Stimulated activated CD8-positive, alpha-beta memory T cell treated with anti-CD3 and anti-CD28 coated beads, Interleukin-7, amount 100 ng/mL, for 1 hour (primary cell): ENCODE measurements around the gene KRTAP10-3.
"Not testable (repeated sequence)": the region's sequence is repeated elsewhere in the genome, so short reads cannot be mapped to it uniquely, and the experiment has no call there.

Source experiments
- DNase-seq, 2 donors: peaks; one replicate each; pipeline ENCODE4 v3.0.0-alpha.2; 2020; ENCODE audit warnings: low read depth in 2 of 2

Gene KRTAP10-3

DNA sequence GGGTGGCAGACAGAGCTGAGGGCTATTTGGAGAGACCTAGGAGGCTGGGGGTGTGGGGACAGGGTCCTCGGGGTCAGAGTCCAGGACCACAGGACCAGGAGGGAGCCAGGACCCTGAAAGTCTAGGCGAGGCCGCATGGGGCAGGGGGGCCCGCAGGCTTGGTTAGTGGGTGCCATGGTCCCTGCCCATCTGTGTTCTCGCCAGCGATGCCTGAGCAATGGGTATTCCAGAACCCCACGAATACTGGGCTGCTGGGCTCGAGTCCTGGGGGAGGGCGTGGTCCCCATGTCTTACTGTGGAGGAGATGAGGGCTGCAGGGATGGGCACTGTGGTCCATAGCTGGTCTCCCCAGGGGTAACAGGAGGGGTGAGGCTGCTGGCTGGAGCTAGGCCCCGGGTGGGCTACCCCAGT is 31.7 kb upstream of the KRTAP10-3 start:
- DNase-seq: no peak

DNA sequence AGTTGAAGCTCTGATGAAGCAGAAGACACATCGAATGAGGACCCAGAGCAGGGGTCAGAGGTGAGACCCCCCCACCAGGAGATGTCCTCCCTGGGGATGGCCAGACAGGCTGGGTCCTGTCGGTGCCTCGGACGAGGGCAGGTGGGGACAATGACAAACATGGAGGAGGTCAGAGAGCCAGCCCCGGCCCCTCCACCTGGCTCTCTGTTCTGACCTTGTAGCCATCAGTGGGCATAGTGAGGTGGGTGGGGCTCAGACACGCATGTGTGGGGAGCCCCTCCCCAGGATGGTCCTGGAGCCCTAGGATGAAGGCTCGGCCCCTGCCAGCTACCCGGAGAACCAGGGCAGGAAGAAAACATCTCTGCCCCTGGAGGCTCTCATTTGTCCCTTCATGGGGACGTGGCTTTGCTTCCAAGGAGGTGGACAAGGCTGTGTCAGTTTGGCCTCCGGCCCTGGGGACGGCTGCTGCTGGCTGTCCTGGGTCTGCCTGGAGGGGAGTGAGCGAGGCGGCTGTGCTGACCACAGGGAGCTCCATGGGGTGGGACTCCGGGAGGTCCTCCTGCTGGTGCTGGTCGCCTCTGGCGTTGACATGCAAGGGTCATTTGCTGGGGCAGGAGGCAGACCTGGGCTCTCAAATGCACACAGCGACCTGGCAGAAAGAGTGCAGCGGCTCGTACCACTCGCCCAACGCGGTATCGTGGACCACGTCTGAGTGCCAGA is 31.2 kb upstream of the KRTAP10-3 start:
- DNase-seq: no peak

DNA sequence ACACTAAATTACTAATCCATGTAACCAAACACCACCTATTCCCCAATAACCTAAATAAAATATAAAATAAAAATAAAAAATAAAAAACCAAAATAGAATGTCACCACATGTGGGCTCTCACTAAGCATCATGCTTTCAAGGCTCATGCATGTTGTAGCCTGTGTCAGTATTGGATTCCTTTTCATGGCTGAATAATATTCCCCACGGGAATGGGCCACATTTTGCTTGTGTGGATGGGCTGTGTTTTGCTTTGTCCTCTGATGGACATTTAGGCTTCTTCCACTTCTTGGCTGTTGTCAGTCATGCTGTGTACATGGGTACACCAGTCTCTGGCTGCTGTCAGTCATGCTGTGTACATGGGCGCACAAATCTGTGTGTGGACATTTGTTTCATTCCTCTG is 30.5 kb upstream of the KRTAP10-3 start:
- no peak for DNase-seq

DNA sequence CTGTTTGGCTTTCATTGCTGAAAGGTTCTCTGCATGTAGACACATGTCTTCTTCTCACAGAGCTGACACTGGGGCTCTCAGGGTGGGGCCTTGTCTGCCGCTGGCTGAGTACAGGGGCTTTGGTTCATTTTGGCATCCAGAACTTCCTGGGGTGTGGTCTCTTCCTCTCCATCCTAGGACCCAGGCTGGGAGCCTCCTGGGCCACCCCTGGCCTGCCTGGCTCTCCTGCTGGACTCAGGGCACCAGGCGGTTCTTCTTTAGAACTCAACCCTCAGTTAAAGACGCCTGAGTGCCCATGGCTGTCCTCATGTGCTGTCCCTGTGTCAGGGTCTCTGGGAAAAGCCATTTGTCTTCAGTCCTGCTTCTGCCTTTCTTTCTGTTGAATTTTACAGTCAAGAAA is 27.3 kb upstream of the KRTAP10-3 start:
- no peak for DNase-seq

DNA sequence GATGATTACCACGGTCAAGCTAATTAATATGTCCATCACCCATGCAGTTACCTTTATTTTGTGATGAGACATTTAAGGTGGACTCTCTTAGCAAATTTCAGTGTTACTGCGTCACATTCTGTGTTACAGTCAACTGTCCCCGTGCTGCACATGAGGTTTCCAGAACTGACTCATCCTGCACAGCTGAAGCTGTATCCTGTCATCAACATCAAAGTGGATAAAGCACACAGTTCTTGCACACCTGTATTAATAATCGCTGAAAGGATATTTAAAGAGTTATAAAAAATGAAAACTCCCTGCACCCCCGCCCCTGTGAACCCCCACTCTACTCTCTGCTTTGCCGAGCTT is 25.2 kb upstream of the KRTAP10-3 start:
- no peak for DNase-seq

DNA sequence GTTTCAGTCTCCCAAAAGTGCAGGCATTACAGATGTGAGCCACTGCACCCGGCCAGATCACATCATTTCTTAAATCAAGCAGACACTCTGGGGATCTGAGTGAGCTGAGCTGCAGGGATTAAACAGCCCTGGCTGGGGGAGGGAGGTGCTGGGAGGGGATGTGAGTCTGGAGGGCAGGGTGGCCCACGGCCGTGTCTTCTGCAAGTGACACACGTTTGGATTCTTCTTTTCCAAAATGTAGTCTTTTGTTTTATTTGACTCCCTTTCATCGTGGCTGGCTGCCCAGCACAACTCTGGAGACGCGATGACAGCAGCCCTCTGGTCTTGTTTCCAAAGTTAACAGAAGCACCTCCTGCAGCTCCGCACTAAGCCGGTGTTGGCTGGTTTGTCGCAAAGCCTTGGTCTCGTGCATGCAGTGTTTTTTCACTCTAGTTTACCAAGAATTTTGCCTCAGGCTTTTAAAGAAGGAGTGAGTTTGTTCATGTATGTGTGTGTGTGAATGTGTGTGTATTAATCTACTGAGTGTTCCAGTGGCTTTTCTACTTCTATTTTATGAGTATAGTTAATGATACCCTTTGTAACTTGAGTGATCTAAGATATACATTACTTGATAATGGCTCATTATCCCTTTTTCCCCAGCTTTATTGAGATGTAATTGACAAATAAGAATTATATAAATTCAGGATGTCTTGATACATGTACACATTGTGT is 24.6 kb upstream of the KRTAP10-3 start:
- no peak for DNase-seq

DNA sequence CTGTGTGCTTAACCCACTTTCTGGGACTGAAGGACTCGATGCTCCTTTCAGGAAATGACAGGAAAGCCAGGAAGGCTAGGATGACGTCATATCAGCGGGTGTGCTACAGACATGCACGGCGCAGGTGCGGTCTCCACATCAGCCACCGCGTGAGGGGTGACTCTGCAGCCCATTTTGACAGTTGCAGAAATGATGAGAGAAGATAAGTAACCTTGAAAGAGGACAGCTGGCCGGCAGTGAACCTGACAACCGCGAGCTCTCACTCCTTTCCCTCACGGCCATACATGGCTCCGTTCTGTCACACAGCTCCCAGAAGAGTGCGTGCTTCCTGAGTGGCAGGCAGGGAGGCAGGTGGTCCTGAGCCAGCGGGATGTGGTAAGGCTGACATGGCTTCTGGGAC is 23.5 kb upstream of the KRTAP10-3 start:
- DNase-seq: no peak

DNA sequence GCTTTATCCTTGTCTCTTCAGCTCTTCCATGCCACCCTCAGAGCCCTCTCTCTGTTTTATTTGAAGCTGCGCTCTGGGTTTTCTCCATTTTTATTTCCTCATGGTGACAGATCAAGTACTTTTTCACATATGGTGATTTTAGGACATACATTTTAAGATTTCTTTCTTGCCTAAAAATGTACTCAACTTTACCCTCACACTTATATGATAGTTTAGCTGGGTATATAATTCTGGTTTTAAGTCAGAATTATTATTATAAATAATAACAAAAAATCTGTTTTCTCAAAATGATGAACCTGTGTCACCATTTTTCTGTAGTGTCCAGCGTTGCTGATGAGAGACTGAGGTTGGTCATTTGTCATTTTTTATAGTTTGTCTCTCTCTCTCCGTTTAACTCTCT is 22.6 kb upstream of the KRTAP10-3 start:
- DNase-seq: no peak

DNA sequence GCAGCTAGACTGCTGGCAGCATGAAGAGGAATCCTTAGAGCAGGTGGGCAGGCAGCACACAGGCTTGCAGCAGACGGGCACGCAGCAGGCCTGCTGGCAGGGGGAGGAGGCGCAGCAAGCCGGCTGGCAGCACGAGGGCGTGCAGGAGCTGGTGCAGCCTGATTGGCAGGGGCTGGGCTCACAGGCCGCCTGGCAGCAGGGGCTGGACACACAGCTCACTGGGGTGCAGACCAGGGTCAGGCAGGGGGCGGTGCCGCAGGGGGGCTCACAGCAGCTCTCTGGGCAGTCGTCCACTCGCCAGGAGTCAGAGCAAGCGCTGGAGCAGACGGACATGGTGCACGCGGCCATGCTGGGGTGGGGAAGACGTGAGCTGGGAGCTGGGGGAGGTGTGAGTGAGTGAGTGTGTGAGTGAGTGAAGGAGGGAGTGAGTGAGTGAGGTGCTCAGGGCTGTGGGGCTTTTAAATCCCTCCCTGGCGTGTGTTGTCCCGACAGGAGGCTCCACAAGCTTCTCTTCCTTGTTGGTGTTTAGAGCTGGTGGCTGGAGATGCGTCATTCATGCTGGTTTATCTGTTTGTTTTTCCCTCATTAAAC is 21.7 kb upstream of the KRTAP10-3 start, which contains the start of gene KRTAP10-5:
KRTAP10-5 (minus strand) TSS at position 374 of the 591 bp plus-strand sequence; CDS start at position 348, 26 bp downstream.
- not testable (repeated sequence) for DNase-seq

DNA sequence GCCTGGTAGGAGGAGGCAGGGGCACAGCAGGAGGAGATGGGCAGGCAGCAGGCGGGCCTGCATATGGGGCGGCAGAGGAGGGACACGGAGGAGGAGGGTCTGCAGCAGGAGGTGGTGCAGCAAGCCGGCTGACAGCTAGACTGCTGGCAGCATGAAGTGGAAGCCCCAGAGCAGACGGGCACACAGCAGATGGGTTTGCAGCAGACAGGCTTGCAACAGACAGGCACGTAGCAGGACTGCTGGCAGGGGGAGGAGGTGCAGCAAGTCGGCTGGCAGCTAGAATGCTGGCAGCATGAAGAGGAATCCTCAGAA is 21.2 kb upstream of the KRTAP10-3 start:
- no peak for DNase-seq

DNA sequence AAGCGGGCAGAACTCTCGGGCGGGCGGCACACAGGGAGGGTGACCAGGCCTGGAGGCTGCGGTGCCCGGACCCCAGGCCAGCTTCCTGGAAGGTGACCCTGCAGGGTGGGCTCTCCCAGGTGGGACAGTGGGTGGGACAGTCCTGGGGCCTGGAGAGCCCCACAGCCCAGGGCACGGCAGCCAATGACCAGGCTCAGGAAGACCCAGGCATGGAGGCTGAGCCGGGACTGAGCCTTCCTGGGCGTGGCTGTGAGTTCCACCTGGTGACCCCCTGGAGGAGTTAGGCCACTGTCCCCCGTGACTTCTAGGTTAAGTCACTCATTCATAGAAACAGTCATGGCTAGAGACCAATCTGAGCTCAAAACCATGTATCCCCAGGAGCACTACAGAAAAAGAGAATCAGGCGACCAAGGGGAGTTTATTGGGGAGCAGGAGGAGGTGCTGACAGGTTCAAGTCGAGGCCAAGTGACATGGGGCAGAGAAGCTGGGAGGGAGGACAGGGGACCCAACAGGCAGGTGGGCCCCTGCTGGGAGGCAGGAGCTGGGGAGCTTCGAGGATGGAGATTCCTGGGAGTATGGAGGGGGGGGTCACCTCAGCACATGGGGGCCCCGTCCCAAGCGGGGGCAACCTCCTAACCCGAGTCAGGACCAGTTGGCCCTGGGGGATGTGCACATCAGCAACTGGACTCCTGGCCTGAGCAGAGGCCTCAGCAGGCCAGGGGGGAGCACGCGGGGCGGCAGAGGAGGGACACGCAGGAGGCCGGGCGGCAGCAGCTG is 20.6 kb upstream of the KRTAP10-3 start:
- DNase-seq: no peak

DNA sequence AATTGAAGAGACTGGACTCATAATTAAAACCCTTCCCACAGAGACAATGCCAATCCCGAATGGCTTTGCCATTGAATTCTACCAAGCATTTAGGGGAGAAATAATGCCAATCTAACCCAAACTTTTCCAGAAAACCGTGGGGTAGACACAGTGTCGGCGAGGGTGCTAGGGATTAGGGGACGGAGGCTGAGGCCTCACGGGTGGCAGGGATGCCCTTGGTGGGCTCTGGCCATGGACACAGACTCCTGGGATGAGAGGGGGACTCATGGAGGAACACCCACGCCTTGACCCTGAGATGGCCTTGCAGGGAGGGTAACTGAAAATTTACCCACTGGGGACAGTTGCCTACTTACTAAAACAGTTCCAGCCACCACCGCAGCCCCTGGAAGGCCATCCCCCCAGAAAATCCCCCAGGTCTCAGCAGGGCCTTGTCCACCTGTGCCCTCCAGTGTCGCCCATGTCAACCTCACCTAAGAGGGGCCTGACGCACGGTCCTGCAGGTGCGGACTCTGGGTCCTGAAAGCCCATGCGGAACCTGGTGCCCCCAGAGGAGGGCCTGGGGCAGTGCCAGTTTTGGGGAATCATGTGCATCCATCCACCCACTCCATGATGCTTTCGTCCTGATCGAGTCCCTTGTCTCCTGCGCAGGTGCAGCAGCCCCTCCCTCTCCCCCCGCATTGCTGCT is 19.9 kb upstream of the KRTAP10-3 start:
- no peak for DNase-seq

DNA sequence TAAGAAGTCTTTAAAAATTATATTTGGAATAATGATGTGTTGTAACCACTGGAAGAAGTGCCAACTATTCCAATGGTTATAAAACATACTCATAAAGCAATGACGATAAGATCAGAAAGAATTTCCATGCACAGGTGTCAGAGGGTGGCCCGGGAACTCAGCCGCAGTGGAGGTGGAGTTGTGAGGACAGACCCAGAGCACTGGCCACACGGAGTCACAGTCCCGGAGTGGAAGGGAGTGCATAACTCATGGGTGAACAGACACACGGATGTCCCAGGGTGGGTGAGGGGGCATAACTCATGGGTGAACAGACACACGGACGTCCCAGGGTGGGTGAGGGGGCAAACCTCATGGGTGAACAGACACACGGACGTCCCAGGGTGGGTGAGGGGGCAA is 17.4 kb upstream of the KRTAP10-3 start:
- no peak for DNase-seq

DNA sequence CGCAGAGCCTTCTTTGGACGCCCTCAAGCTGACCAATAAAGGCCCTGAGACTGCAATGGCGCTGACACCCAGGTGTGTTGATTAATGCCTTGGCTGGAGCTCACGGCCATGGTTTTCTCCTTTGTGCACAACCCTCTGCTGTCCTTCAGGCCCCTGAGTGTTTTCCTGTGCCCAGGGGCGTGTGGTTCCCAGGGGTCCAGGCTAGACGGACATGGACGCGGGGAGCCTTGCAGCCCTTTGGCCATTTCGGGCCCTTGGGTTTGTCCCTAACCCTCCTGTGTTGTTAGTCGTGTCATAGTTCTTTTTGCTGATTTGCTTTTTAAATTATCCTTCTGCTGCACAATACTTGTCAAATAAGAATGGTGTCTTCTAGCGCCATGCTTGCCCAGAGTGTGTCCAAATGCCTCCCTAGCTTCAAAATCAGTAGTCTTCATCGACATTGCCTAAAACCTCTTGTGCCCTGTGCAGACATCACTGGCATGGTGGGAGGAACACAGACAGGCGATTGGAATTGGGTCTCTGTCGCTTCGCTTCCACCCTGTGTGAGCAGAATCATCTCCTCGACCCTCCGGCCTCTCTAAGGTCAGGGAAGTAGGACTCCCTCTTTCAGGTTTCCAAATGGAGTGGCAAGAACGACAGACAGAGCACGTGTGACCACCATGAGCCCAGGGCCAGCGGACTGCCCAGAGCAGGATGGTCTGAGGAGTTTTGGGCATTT is 16.9 kb upstream of the KRTAP10-3 start:
- no peak for DNase-seq

DNA sequence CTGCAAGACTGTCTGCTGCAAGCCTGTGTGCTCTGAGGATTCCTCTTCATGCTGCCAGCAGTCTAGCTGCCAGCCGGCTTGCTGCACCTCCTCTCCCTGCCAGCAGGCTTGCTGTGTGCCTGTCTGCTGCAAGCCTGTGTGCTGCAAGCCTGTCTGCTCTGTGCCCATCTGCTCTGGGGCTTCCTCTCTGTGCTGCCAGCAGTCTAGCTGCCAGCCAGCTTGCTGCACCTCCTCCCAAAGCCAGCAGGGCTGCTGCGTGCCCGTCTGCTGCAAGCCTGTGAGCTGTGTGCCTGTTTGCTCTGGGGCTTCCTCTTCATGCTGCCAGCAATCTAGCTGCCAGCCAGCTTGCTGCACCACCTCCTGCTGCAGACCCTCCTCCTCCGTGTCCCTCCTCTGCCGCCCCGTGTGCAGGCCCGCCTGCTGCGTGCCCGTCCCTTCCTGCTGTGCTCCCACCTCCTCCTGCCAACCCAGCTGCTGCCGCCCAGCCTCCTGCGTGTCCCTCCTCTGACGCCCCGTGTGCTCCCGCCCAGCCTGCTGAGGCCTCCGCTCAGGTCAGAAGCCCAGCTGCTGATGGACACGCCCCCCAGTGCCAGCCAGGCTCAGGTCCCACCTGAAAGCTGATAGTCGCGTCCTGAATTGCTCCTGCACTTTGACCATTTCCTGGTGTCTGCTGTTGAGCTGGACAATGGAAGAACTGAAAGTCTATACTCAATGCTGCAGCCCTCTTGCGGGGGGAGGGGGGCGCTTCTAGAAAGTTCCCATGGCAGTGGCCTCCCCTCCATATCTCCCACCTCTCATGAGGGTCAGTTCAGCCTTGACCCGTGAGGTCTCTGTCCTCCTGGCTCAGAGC is 16.1 kb upstream of the KRTAP10-3 start:
- no peak for DNase-seq

DNA sequence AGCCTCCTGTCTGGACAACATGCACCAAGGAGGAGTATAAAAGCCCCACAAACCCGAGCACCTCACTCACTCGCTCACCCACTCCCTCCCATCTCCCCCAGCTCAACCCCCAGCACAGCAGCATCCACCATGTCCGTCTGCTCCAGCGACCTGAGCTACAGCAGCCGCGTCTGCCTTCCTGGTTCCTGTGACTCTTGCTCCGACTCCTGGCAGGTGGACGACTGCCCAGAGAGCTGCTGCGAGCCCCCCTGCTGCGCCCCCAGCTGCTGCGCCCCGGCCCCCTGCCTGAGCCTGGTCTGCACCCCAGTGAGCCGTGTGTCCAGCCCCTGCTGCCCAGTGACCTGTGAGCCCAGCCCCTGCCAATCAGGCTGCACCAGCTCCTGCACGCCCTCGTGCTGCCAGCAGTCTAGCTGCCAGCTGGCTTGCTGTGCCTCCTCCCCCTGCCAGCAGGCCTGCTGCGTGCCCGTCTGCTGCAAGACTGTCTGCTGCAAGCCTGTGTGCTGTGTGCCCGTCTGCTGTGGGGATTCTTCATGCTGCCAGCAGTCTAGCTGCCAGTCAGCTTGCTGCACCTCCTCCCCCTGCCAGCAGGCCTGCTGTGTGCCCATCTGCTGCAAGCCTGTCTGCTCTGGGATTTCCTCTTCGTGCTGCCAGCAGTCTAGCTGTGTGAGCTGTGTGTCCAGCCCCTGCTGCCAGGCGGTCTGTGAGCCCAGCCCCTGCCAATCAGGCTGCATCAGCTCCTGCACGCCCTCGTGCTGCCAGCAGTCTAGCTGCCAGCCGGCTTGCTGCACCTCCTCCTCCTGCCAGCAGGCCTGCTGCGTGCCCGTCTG is 15.2 kb upstream of the KRTAP10-3 start, which contains the start of gene KRTAP10-4:
KRTAP10-4 (plus strand) TSS at position 100 of the 827 bp plus-strand sequence; CDS start at position 130, 30 bp downstream.
- not testable (repeated sequence) for DNase-seq

DNA sequence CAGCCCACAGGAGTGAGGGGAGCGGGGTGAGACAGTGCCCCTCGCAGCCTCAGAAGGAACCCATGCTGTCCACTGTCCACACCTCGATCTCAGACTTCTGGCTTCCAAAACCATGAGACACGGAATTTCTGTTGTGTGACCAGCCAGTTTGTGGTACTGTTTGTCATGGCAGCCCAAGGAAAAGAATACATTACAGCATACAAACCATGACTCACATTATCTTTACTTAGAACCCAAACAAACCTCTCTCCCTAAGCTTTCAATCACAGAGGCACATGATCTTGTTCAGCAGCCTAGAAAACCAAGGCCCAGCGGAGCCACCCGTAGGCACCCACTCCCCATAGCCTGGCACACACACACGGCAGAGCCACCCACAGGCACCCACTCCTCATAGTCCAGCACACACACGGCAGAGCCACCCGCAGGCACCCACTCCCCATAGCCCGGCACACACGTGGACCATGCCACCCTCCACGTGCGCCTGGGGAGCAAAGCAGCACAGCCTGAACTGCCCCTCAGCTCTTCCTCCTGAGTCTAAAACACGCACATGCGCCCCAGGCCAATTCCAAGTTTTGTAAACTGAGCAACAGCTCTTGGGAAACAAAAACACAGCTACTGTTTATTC is 14.5 kb upstream of the KRTAP10-3 start:
- DNase-seq: no peak

DNA sequence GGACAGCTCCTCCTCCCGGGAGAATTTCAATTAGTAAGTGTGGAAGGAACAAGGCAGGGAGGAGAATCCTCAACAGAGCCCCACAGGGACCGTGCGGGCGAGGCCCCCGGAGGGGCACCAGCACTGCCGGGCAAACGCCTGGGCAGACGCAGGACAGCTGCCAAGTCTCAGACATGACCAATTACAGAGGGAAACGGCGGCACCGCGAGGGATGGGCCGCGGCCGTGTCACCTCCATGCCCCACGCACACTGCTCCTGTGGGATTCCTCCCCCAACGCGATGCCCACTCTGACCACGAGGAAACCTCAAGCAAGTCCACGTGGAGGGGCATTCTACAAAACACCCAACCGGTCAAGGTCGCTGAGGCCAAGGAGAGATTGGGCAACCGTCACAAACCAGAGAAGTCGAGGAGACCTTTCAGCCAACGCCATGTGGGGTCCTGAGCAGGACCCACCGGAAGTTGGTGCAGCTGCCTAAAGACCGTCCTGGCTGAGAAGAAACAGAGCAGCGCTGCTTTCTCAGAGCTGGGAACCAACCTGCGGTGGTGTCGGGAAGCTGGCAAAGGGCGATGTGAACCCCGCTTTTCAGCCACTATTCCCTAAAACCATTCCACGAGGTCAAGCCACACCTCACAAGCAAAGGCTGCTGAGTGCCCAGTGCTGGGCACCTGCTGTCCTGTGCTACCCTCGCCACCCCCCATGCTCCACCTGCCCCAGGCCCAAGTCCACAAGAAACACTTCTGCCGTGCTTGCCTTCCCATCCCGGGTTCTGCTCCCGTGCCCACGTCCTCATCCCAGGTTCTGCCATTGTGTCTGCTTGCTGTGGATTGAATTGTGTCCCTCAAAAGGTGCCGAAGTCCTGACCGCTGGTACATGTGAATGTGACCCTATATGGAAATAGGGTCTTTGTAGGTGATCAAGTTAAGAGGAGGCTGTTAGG is 13.5 kb upstream of the KRTAP10-3 start:
- no peak for DNase-seq
